H1 (cell line): ENCODE data around the gene ATP6V1F. TPM values are rescaled to one million over a fixed set of nuclear protein-coding genes. Genes with fewer than 3 reads are reported as not detected.

Source experiments
- SIRT6 ChIP-seq: IDR thresholded peaks from one replicate; pipeline ENCODE4 v1.7.1; 2012; ENCODE audit warnings: low read length, inconsistent platforms
- polyA plus RNA-seq, 7 experiments: library from polyadenylated mRNA; depleted of rRNA in 3 of 7; stranded (reverse) in 5 of 7; unstranded in 2 of 7; fragments of >200 nt in 5 of 7; fragments of 200-250 nt in 2 of 7; gene quantifications; 1 replicate in 5 of 7; 2 replicates in 1 of 7; 4 replicates in 1 of 7; pipeline versions ENCODE4 v1.2.1 to v1.2.3, GENCODE V29; 2011 to 2013; ENCODE audit warnings: missing spikeins in 2 of 7, mixed read lengths in 2 of 7
- total RNA-seq: library from RNA; stranded (reverse); fragmentation: NEBNext Ultra II Directional; extraction: Animal tissue kit (Norgen Biotek cat#: 25700); gene quantifications from 2 replicates; pipeline ENCODE4 v1.2.1, GENCODE V29; 2021

The ATP6V1F gene
- total and polyA plus RNA-seq, 2 of the 8 experiments (the other 6 are each of a cell fraction or from before 2014, with no cell fraction given) = 104 to 318 TPM

- no peak for TF ChIP-seq SIRT6
Observed at GRCh38 chr7:128853799-128854198, 8.9 kb upstream of the ATP6V1F start (continued).
